ENCODE measurements around the gene EPB41L4B.
"Not testable (repeated sequence)": the region's sequence is repeated elsewhere in the genome, so short reads cannot be mapped to it uniquely, and the experiment has no call there.

Gene EPB41L4B

GRCh38 chr9:109299891-109300290 is 21.0 kb downstream of the EPB41L4B start:
- DNase-seq (ENCODE audit: low read depth in 3 of 3) = no peak

GRCh38 chr9:109297899-109298298 is 23.0 kb downstream of the EPB41L4B start:
- DNase-seq (ENCODE audit: low read depth in 3 of 3) = no peak

DNA sequence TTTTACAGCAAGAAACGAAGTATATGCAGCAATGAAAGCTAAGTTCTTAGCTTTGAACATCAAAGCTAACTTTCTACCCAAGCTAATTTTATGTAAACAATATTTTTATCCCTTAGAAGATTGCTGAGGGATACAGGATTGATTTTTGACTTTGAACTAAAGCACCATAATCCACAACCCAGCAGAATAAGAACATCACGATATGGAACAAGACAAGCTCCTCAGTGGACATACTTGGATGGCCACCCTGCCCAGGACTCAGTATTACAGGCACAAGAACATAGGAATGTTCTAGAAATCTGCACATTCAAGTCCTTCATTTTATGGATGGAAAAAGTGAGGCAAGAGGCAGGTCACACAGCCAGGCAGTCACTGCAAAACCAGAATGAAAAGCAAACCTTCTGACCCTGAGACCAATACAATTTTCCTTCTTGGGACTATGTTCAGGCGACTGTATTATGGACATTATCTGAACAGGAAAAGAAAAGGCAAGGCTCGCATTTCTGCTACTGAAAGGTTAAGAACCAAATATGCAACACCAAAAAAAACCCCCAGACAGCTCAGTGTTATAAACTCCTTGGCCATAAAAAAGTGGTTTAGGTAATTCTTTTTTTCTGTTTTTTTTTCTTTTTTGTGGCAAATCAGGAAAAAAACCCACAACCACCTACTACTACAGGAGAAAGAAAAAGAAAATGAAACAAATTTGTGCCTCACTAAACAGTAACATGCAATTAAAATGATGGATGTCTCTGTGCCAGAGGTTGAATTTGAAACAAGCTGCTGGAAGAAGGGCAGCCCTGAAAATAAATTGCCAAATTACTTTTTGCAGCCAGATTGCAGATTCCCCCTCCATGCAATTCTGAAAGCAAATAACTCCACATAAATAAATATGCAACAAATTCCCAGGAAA is 25.4 kb downstream of the EPB41L4B start:
- DNase-seq (ENCODE audit: low read depth in 3 of 3) = no peak

DNA sequence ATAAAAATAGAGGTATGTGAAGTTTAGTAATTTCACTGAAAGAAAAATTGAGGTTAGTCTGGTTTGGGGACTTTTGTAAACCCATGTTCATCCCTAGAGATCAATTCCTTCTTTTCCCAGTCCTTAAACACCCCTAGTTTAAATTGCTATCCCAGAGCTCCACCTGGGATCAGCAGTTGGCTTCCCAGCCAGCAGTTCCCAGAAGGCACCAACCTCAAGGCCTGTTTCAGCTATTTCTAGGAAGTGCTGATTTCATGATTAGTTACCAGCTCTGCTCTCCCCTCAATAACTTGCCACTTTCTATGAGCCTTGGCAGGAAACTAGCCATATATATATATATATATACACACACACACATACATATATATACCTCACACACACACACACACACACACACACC is 30.5 kb downstream of the EPB41L4B start:
- DNase-seq (ENCODE audit: low read depth in 3 of 3) = no peak

DNA sequence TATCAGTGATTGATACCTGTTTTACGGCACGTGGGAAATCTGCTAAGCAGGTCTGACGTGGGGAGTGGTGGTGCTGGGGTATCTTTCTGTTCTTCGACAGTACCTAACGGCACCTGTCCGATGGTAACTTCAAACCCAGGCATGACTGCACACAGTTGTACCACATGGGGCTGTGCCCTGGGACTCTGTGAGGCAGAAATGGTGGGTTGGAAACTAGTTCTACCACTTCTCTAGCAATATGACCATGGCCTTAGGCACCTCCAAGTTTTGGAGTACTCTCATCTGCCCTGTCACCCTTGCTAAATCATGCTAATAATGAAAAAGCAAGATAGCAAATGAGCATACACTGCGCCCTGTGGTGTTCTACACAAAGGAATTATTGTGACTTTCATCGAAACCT is 30.9 kb downstream of the EPB41L4B start:
- no peak for DNase-seq (ENCODE audit: low read depth in 3 of 3)

DNA sequence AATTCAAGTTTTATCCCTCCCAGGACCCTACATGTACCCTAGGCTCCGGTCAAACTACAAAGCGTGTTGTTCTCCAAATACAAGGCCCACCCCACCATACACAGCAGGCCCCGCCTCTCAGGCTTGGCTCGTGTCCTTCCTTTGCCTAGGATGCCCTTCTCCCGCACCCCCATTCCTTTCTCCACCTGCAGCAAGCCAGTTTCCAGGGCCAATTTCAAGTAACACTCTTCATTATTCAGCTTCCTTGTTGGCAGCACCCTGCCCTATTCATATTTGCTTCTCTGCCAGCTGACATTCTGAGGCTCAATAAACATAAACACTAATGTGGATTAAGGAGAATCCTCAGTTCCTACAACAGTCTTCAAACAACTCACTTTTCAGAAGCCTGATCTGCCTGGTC is 31.7 kb downstream of the EPB41L4B start:
- no peak for DNase-seq (ENCODE audit: low read depth in 3 of 3)

DNA sequence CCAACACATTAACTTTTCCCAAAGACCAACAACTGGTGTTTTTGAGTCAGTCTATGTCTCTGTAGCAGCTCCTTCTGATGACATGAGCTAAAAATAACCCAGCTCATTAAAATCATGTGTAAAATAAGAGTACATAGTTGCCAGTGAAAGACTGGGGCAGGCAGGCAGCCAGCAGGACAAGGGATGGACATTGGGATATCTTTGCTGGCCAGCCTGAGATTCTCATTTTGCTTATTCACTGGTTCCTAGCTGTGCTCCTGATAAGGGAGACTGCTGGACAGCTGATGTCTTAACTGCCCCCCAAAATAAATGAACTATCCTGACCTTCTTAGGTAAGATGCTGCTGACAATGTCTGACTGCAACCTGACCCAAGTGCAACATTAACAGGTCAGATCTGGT is 33.9 kb downstream of the EPB41L4B start:
- no peak for DNase-seq (ENCODE audit: low read depth in 3 of 3)

- DNase-seq (ENCODE audit: low read depth in 3 of 3) = no peak
Observed at GRCh38 chr9:109286571-109286977, 34.3 kb downstream of the EPB41L4B start.

DNA sequence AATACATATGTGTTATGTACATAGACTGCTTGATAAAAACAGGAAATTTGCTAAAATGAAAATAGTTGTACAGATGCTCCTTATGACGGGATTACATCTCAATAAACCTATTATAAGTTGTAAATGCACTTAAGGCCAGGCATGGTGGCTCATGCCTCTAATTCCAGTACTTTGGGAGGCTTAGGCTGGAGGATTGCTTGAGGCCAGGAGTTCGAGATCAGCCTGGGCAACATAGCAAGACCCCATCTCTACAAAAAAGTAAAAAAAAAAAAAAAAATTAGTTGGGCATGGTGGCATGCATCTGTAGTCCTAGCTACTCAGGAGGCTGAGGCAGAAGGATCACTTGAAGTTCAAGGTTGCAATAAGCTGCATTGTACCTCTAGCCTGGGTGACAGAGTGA is 37.2 kb downstream of the EPB41L4B start:
- DNase-seq (ENCODE audit: low read depth in 3 of 3) = not testable (repeated sequence)

GRCh38 chr9:109283012-109283411 is 37.8 kb downstream of the EPB41L4B start:
- DNase-seq (ENCODE audit: low read depth in 3 of 3) = no peak

GRCh38 chr9:109282302-109282701 is 38.6 kb downstream of the EPB41L4B start:
- DNase-seq (ENCODE audit: low read depth in 3 of 3) = no peak

- DNase-seq (ENCODE audit: low read depth in 3 of 3) = no peak
Observed at GRCh38 chr9:109281518-109281917, 39.3 kb downstream of the EPB41L4B start.

DNA sequence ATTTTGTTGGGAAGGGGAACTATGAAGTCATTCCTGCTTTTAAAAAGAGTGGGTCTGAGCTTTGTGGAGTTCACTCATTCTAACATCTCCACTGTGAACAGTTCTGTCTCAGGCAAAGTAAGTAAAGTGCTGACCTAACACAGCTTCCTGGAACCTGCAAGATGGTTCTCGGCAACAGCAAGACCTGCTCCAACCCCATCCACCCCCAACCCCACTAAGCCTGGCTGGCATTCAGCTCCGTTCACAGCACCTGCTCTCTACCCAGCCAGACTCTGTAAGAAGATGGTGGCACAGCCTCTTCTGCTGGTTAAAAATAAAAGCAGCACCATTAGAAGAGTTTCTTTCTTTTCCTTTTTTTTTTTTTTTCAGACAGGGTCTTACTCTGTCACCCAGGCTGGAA is 42.0 kb downstream of the EPB41L4B start:
- no peak for DNase-seq (ENCODE audit: low read depth in 3 of 3)

GRCh38 chr9:109278216-109278615 is 42.6 kb downstream of the EPB41L4B start:
- DNase-seq (ENCODE audit: low read depth in 3 of 3) = no peak

DNA sequence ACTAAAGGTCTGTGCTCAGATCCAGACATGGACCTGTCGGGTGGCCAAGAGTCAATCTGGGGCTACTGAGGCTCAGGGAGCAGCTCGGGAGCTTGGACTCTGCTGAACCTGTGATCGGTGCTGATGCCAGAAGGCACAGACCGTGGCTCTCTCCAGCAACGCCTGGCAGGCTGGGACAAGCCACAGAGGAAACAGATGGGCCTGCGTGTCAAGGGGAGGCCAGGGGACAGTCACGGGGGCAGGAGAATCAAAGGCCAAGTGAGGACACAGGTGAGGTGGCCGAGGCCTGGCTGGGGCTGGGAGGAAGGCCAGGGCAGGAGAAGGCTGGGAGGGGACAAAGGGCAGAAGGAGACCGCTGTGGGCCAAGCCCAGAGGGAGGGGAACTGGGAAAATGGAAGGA is 43.4 kb downstream of the EPB41L4B start:
- DNase-seq (ENCODE audit: low read depth in 3 of 3) = no peak

- DNase-seq (ENCODE audit: low read depth in 3 of 3) = no peak
Observed at GRCh38 chr9:109276469-109277440, 44.1 kb downstream of the EPB41L4B start.

DNA sequence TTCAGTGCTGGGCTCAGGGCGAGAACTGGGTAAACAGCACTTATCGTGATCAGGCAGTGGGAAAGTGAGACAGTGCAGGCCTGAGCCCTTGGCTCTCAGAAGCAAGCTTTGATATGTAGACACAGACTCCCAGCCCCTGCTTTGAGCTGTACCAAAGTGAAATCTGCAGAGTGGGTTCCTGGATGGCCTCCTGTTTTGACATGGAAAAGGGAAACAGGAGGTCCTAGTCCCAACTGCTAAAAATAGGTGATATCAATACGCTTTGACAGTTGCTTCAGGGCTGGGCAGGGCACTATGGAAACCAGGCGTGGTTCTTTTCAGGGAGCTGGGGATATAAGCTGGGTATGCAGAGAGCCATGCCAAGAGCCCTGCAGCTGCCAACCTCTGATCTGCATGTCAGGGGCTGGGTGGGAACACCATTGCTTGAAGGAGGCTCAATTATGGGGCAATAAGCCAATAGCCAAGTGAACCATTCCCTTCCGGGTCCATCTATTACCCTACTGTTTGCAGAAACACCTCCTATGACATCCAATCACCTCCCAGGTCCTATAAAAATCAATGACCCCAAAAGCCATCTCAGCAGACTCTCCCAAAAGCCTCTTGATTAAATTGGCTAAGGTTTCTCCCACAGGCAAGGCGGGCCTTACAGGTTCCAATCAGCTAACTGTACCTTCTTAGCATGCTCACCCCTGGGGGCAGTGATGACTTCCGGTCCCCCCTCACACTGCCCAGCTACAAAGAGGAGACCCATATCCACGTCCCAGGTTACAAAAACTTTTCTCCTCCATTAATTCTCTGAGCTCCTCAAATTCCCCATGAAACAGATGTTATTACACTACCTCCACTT is 45.8 kb downstream of the EPB41L4B start:
- no peak for DNase-seq (ENCODE audit: low read depth in 3 of 3)

DNA sequence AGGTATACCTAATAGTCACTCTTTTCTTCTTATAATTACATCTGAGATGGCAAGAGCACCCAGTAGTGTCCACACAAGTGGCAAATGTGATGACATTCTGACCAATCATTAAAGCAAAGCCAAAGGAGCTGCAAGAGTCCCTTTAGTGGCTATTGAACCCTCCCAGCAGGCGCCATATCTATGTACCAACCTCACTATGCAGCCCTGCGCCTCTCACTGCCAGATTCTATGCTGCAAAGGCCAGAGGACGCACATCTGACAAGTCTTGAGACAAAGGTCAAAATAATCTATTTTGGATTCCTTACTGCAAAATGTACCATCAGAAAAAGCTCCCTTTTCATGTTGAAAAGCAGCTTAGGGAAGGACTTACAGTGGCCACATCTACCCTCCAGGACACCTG is 47.0 kb downstream of the EPB41L4B start:
- no peak for DNase-seq (ENCODE audit: low read depth in 3 of 3)

DNA sequence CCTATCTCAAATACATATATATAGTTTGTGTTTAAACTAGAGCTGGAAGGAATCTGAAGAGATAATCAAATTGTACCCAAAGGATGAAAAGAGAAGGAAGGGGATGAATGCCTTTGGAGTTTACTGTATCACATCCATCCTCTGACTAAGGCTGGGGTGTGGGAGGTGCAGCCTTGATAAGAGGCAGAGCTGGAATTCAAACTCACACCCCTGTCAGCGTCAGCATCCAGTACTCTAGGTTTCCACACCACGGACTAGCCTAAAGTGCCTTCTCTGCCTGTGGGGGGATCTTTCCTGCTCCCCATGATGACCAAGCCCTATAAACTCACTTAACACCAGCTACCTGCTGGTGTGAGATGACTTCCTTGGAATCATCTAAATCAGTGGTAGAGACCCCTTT is 48.1 kb downstream of the EPB41L4B start:
- no peak for DNase-seq (ENCODE audit: low read depth in 3 of 3)

DNA sequence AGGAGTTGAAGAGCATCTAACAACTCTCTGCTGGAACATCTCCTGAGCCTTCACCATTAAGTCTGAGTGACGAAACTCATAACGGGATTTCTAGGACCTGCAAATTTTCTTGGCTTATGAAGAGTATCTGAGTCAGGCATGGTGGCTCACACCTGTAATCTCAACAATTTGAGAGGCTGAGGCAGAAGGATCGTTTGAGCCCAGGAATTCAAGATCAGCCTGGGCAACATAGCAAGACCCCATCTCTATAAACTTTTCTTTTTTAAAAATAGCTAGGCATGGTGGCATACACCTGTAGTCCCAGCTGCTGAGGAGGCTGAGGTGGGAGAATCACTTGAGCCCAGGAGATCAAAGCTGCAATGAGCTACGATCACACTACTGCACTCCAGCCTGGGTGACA is 48.8 kb downstream of the EPB41L4B start:
- no peak for DNase-seq (ENCODE audit: low read depth in 3 of 3)

All from stimulated activated CD4-positive, alpha-beta T cell treated with anti-CD3 and anti-CD28 coated beads, TNF-alpha, amount 100 ng/mL, for 4 hours (primary cell).